Gastroesophageal sphincter (tissue), 3 donors: ENCODE results near the gene ACP3.
"Not testable (repeated sequence)": the region's sequence is repeated elsewhere in the genome, so short reads cannot be mapped to it uniquely, and the experiment has no call there.

Experiments
- CTCF ChIP-seq, 4 experiments: fragments of 200-600 bp in 2 of 4; fragments of 450-650 bp in 2 of 4; sonication (generic) in 1 of 4; IDR thresholded peaks; one replicate each; pipeline ENCODE4 v1.5.1; 2017 to 2019; ENCODE audit warnings: antibody characterized with exemption in 4 of 4, mild to moderate bottlenecking in 2 of 4, moderate library complexity in 2 of 4
- POLR2A ChIP-seq, 2 donors: fragments of 450-650 bp; IDR thresholded peaks; one replicate each; pipeline ENCODE4 v1.6.1; 2017; ENCODE audit warnings: antibody characterized with exemption in 2 of 2, mild to moderate bottlenecking in 2 of 2, moderate library complexity in 1 of 2
- POLR2AphosphoS5 ChIP-seq: sonication (generic); formaldehyde crosslinking; IDR thresholded peaks from one replicate; pipeline ENCODE4 v1.6.1; 2017; ENCODE audit warnings: antibody characterized with exemption

- not testable (repeated sequence) for TF ChIP-seq CTCF (IDR thresholded peaks at IDR 0.05); POLR2A (IDR thresholded peaks at IDR 0.05); POLR2AphosphoS5
Measured at GRCh38 chr3:132376945-132377354, 59.7 kb downstream of the ACP3 start.
